Activated CD8-positive, alpha-beta T cell treated with anti-CD3 and anti-CD28 coated beads, Interleukin-2, amount 10 ng/mL, durations not matched to agents 7 days and 5 days (primary cell): ENCODE results near the gene CUL3. TPM values are rescaled to one million over a fixed set of nuclear protein-coding genes. Genes with fewer than 3 reads are reported as not detected.
"Not testable (repeated sequence)": the region's sequence is repeated elsewhere in the genome, so short reads cannot be mapped to it uniquely, and the experiment has no call there.

ENCODE experiments used
- ATAC-seq: fragments of 150-1000 bp; cut with Tn5 transposase; one replicate; pipeline ENCODE4 v1.10.0; 2021; ENCODE audit warnings: moderate library complexity
- CTCF ChIA-PET: fragments of 350-600 bp; sonication (Branson Sonifier 250); formaldehyde crosslinking; loops from one replicate; lab custom pipeline; 2021; ENCODE audit warnings: antibody characterized with exemption; lab: Charles Lee
- POLR2A ChIA-PET: fragments of 350-600 bp; sonication (Branson Sonifier 250); formaldehyde crosslinking; loops from one replicate; lab custom pipeline; 2021; ENCODE audit warnings: antibody characterized with exemption; lab: Charles Lee
- DNase-seq: peaks from one replicate; pipeline ENCODE4 v3.0.0-alpha.2; 2020
- H3K27ac Mint-ChIP-seq: one replicate; pipeline ENCODE4 v1.8.0; 2021; ENCODE audit warnings: mild to moderate bottlenecking, mixed read lengths
- H3K27me3 Mint-ChIP-seq: one replicate; pipeline ENCODE4 v1.8.0; 2021; ENCODE audit warnings: low read depth, mixed read lengths
- H3K36me3 Mint-ChIP-seq: one replicate; pipeline ENCODE4 v1.8.0; 2021; ENCODE audit warnings: low read depth, mixed read lengths
- H3K4me1 Mint-ChIP-seq: one replicate; pipeline ENCODE4 v1.8.0; 2021; ENCODE audit warnings: low read depth, mixed read lengths
- H3K4me3 Mint-ChIP-seq: one replicate; pipeline ENCODE4 v1.8.0; 2021; ENCODE audit warnings: mild to moderate bottlenecking, mixed read lengths
- H3K9me3 Mint-ChIP-seq: one replicate; pipeline ENCODE4 v1.8.0; 2022; ENCODE audit warnings: mixed read lengths; ENCODE audit not compliant: insufficient read depth
- total RNA-seq, 2 experiments: library from RNA; stranded (reverse); gene quantifications; one replicate each; pipeline ENCODE4 v1.2.3, GENCODE V29; 2021

Gene CUL3
- total RNA-seq, 2 experiments from 2014 or later, result 77.9 to 82.0 TPM

DNA sequence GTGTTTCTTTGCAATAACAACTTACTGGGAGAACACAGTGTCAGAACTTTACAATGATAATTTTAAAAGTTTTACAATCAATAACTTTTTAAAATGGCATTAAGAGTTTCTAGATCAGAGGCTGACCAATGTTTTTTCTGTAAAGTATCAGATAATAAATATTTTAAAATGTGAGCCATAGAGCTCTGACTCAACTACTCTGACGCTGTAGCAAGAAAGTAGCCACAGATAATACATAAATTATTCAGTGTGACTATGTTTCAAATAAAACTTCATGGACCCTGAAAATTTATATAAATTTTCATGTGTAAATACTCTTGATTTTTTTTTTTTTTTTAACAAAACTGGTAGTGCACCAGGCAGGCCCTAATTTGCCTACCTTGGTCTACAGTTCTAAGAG lies 77.4 kb downstream of the CUL3 start:
- Mint-ChIP-seq H3K9me3 (no peaks in the 10 kb centered on the region), H3K27ac (no peak overlapping the region), H3K36me3 (peaks cover 33% of the 10 kb centered on the region), H3K4me3 (no peak overlapping the region), H3K4me1 (peaks cover 7% of the 10 kb centered on the region), H3K27me3 (no peaks in the 10 kb centered on the region)
- DNase-seq, result no peak
- ATAC-seq, result no peak
- ChIA-PET POLR2A (interaction anchor here (0.8 kb wide), 1 partner anchor 16 kb away, joined by 3 read pairs; no protein-coding TSS in a partner anchor), CTCF (no interaction called here)

DNA sequence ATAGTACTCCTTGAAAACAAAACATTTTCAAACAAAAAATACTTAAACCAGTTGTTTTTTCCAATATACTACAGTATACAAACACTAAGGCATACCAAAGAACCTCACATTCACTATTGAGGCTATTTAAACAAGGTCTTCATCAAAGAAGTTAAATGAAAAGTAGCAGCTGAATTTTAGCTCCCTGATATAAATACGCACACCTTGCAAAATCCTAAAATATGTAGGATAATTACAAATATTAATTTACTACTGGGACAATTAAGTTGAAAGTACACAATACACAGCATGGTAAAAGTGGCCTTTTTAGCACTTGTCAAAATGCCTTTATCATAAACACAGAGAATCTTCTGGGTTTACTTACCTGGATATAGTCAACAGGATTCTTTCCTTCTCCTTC lies 78.7 kb downstream of the CUL3 start:
- ATAC-seq (no peak), DNase-seq (no peak)
- peaks cover 7% of the 10 kb centered on the region for H3K4me1 Mint-ChIP-seq
- no peak overlapping the region for H3K4me3 Mint-ChIP-seq
- POLR2A ChIA-PET, result no interaction called here
- H3K27me3 Mint-ChIP-seq, result no peaks in the 10 kb centered on the region
- peaks cover 34% of the 10 kb centered on the region for H3K36me3 Mint-ChIP-seq
- CTCF ChIA-PET, result interaction anchor here (0.7 to 1.3 kb wide), 3 partner anchors 38 to 264 kb away, joined by 3 read pairs; no protein-coding TSS in a partner anchor
- H3K27ac Mint-ChIP-seq, result no peak overlapping the region
- H3K9me3 Mint-ChIP-seq, result no peaks in the 10 kb centered on the region

DNA sequence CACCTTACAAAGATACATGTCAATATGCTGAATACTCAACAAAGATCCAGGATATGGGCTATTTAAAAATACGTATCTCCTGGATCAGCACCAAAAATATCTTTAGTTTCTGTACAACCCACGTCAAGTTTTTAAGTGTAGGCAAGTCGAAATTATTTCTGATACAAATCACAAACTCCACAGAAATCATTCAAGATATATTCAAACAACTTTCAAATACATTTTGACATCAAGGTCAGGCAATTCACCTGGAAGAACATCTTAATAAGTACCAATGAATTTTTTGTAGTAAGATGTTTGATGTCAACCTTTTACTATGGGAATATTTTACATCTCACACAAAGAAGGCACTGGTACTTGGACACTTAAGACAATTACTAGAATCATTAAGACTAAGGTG lies 86.2 kb downstream of the CUL3 start:
- Mint-ChIP-seq H3K27me3 (no peaks in the 10 kb centered on the region), H3K36me3 (peaks cover 52% of the 10 kb centered on the region), H3K27ac (no peak overlapping the region), H3K4me3 (no peak overlapping the region), H3K4me1 (no peaks in the 10 kb centered on the region), H3K9me3 (no peaks in the 10 kb centered on the region)
- no peak for DNase-seq
- POLR2A ChIA-PET, result no interaction called here
- ATAC-seq, result no peak
- CTCF ChIA-PET, result no interaction called here

DNA sequence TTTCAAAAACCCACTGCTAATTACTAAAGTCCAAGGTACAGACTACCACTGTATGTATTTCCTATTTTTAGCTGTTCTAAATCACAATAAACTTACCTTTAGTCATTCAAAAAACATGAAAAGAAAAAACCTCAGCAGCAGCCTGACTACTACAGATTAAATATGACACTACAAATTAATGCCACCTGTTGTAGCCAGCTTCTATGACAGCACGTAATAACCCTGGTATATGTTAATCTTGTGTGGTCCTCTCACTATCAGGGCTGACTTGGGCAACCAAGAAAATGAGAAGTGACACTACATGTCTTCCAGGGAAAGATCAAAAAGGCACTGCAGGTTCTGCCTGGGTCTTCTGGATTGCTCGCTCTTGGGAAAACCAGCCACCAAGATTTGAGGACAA lies 92.6 kb downstream of the CUL3 start:
- CTCF ChIA-PET, result no interaction called here
- Mint-ChIP-seq H3K36me3 (peaks cover 66% of the 10 kb centered on the region), H3K4me1 (peaks cover 14% of the 10 kb centered on the region), H3K4me3 (no peak overlapping the region), H3K27me3 (no peaks in the 10 kb centered on the region), H3K9me3 (no peaks in the 10 kb centered on the region), H3K27ac (no peak overlapping the region)
- no peak for ATAC-seq
- DNase-seq, result no peak
- POLR2A ChIA-PET, result no interaction called here

DNA sequence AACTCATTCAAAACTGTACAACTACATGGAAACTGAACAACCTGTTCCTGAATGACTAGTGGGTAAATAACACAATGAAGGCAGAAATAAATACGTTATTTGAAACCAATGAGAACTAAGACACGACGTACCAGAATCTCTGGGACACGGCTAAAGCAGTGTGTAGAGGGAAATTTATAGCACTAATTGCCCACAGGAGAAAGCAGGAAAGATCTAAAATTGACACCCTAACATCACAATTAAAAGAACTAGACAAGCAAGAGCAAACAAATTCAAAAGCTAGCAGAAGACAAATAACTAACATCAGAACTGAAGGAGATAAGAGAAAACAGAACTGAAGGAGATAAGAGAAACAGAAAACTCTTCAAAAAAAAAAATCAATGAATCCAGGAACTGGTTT lies 97.2 kb downstream of the CUL3 start:
- peaks cover 72% of the 10 kb centered on the region for H3K36me3 Mint-ChIP-seq
- H3K9me3 Mint-ChIP-seq, H3K4me3 Mint-ChIP-seq, DNase-seq, ATAC-seq, H3K27ac Mint-ChIP-seq, H3K27me3 Mint-ChIP-seq, POLR2A ChIA-PET: not testable (repeated sequence)
- CTCF ChIA-PET, result interaction anchor here (1.1 kb wide), 1 partner anchor 18 kb away, joined by 3 read pairs; no protein-coding TSS in a partner anchor
- H3K4me1 Mint-ChIP-seq, result peaks cover 19% of the 10 kb centered on the region

DNA sequence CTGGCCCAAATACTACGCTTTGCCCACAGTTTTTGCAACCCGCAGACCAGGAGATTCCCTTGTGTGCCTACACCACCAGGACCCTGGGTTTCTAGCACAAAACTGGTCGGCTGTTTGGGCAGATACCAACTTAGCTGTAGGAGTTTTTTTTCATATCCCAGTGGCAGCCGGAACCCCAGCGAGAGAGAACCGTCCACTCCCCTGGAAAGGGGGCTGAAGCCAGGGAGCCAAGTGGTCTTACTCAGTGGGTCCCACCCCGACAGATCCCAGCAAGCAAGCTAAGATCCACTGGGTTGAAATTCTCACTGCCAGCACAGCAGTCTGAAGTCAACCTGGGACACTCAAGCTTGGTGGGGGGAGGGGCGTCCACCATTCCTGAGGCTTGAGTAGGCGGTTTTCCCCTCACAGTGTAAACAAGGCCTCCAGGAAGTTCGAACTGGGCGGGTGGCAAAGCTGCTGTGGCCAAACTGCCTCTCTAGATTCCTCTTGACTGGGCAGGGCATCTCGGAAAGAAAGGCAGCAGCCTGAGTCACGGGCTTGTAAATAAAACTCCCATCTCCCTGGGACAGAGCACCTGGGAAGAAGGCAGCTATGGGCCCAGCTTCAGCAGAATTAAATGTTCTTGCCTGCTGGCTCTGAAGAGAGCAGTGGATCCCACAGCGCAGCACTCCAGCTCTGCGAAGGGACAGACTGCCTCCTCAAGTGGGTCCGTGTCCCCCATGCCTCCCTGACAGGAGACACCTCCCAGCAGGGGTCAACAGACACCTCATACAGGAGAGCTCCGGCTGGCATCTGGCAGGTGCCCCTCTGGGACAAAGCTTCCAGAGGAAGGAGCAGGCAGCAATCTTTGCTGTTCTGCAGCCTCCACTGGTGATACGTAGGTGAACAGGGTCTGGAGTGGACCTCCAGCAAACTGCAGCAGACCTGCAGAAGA lies 99.8 kb downstream of the CUL3 start:
- H3K27me3 Mint-ChIP-seq, ATAC-seq, POLR2A ChIA-PET, H3K9me3 Mint-ChIP-seq, DNase-seq, H3K27ac Mint-ChIP-seq, H3K4me3 Mint-ChIP-seq, CTCF ChIA-PET: not testable (repeated sequence)
- Mint-ChIP-seq H3K4me1 (peaks cover 25% of the 10 kb centered on the region), H3K36me3 (peaks cover 60% of the 10 kb centered on the region)

DNA sequence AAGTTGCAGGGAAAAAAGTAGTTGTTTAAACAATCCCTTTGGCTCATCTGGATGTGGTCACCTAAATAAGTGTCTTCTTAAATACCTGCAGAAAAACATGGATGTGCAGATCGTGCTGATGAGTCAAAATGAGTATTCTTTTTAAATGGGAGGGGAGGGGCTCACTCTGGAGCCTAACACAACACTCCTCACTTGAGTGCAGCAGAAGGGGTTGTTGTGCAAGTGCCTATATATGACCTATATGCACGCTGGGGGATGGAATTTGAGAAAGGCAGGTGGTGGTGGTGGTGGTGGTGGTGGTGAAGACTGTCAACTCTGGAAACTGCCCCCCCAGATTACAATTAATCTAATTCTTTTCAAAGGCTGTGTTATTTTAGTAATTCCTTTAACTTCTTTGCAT lies 105.3 kb downstream of the CUL3 start:
- no peak for DNase-seq
- no peak overlapping the region for H3K27ac Mint-ChIP-seq
- H3K4me1 Mint-ChIP-seq, result peaks cover 14% of the 10 kb centered on the region
- no peaks in the 10 kb centered on the region for H3K9me3 Mint-ChIP-seq
- no peak for ATAC-seq
- POLR2A ChIA-PET, result no interaction called here
- no peak overlapping the region for H3K4me3 Mint-ChIP-seq
- no peaks in the 10 kb centered on the region for H3K27me3 Mint-ChIP-seq
- CTCF ChIA-PET, result no interaction called here
- H3K36me3 Mint-ChIP-seq, result peaks cover 50% of the 10 kb centered on the region

DNA sequence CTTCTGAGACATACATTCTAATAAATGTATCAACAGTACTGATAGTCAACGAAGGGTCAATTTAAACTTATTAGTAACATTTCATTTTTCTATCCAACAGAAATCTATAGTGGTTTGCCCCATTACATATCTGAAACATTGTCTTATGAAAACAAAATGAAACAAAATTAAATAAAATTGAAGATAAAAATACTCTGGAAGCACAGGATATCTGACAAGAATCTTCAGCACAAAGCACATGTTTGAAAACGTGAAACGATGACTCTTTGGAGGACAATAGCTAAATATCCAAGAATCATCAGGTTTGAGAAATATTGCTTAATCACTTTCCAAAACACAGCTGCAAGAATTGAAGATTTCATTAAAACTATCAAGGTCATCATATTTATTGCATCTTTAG lies 112.3 kb downstream of the CUL3 start:
- no peaks in the 10 kb centered on the region for H3K4me1 Mint-ChIP-seq
- ATAC-seq, result no peak
- no peak overlapping the region for H3K4me3 Mint-ChIP-seq
- DNase-seq, result no peak
- H3K27ac Mint-ChIP-seq, result no peak overlapping the region
- peaks cover 34% of the 10 kb centered on the region for H3K36me3 Mint-ChIP-seq
- no peaks in the 10 kb centered on the region for H3K9me3 Mint-ChIP-seq
- ChIA-PET POLR2A (no interaction called here), CTCF (interaction anchor here (1.0 kb wide), 1 partner anchor 178 kb away, joined by 3 read pairs; no protein-coding TSS in a partner anchor)
- no peaks in the 10 kb centered on the region for H3K27me3 Mint-ChIP-seq

DNA sequence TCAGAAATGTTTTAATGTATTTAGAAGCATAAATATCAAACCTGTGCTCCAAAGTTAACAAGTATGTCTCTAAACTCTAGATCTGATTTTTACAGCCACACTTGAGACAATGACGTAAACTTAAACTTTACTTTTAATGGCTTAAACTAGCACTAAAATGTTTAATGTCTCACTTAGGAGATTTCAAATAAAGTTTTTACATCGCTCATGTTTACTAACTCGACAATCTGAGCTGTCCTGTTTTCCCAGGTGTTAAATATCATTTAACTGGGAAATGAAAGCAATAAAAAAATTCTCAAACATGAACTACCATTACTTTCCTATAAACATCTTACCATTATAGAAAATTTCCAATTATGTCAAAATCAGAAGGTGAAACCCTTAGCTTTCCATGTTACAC lies 113.0 kb downstream of the CUL3 start:
- ChIA-PET CTCF (no interaction called here), POLR2A (no interaction called here)
- ATAC-seq, result no peak
- Mint-ChIP-seq H3K9me3 (no peaks in the 10 kb centered on the region), H3K4me3 (no peak overlapping the region), H3K36me3 (peaks cover 29% of the 10 kb centered on the region), H3K4me1 (no peaks in the 10 kb centered on the region), H3K27ac (no peak overlapping the region), H3K27me3 (no peaks in the 10 kb centered on the region)
- no peak for DNase-seq

DNA sequence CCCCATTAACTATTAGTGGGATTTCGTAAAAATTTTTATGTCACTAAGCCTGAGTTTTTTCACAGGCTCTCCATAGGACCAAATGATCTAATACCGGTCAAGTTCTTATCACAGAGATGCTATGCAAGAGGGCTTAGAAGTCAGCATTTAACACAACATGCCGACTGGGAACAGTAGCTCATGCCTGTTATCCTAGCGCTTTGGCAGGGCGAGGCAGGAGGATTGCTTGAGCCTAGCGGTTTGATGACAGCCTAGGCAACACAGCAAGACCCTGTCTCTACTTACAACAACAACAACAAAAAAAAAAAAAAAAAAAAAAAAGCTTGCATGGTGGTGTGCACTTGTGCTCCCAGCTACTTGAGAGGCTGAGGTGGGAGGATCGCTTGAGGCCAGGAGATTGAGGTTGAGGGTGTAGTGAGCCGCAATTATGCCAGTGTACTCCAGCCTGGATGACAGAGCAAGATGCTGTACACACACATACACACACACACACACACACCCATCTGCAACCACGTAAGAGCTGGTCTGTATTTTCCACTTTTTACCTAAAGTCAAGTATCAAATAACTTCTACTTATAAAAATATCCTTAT lies 115.7 kb downstream of the CUL3 start:
- ChIA-PET POLR2A (no interaction called here), CTCF (interaction anchor here (0.7 kb wide), 1 partner anchor 19 kb away, joined by 3 read pairs; no protein-coding TSS in a partner anchor)
- ATAC-seq, result no peak
- Mint-ChIP-seq H3K27ac (no peak overlapping the region), H3K4me1 (peaks cover 6% of the 10 kb centered on the region), H3K36me3 (peaks cover 11% of the 10 kb centered on the region), H3K9me3 (no peaks in the 10 kb centered on the region), H3K27me3 (no peaks in the 10 kb centered on the region), H3K4me3 (no peak overlapping the region)
- DNase-seq, result no peak

DNA sequence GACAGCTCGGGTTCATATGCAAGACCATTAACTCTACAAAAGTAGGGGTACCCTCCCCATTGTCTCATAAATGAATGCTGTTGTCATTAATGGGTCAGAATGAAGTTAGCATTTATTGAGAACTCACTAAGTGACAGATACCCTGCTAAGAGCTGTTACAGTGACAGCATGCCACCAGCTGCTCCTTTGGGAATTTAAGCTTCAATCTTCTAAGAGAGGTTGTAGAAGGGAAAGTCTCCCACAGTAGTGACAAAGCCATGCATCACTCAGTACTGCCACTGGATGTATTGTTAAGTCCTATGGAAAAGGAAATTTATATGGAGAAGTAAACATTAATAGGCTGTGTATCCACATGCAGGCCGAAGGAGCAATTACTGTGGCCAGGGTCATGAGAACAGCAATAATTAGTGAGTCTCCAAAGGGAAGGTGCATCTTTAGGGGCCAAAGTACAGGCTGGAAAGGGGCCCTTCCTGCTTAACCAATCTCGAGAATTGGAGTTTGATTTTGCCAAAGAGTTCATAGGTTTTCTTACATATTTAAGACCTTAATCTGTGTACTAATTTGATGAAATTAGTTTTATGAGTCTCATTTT lies 118.8 kb downstream of the CUL3 start:
- DNase-seq (no peak), ATAC-seq (no peak)
- ChIA-PET POLR2A (interaction anchor here (0.5 kb wide), 1 partner anchor 140 kb away, joined by 3 read pairs; no protein-coding TSS in a partner anchor), CTCF (interaction anchor here (0.8 kb wide), 1 partner anchor 184 kb away, joined by 3 read pairs; no protein-coding TSS in a partner anchor)
- H3K9me3 Mint-ChIP-seq, result peaks cover 11% of the 10 kb centered on the region
- H3K27ac Mint-ChIP-seq, result no peak overlapping the region
- no peaks in the 10 kb centered on the region for H3K36me3 Mint-ChIP-seq
- no peak overlapping the region for H3K4me3 Mint-ChIP-seq
- H3K4me1 Mint-ChIP-seq, result peaks cover 10% of the 10 kb centered on the region
- peaks cover 5% of the 10 kb centered on the region for H3K27me3 Mint-ChIP-seq
